HG02870 (cell line): ENCODE measurements around the gene DENND4A.
A peak's percentile ranks its signal among the peaks of the same experiment; 100 is the strongest.
"Not testable (repeated sequence)": the region's sequence is repeated elsewhere in the genome, so short reads cannot be mapped to it uniquely, and the experiment has no call there.

Source experiments
- ATAC-seq: cut with Tn5 transposase; IDR thresholded peaks from one replicate; pipeline ENCODE4 v1.9.1; 2021; ENCODE audit warnings: mild to moderate bottlenecking, moderate library complexity; ENCODE audit not compliant: unreplicated experiment

The DENND4A gene

GRCh38 chr15:65819563-65819960 lies 27.5 kb upstream of the DENND4A start:
- ATAC-seq, result no peak

- peak; percentile 69 for ATAC-seq
Measured at GRCh38 chr15:65818927-65819562, 27.0 kb upstream of the DENND4A start.

DNA sequence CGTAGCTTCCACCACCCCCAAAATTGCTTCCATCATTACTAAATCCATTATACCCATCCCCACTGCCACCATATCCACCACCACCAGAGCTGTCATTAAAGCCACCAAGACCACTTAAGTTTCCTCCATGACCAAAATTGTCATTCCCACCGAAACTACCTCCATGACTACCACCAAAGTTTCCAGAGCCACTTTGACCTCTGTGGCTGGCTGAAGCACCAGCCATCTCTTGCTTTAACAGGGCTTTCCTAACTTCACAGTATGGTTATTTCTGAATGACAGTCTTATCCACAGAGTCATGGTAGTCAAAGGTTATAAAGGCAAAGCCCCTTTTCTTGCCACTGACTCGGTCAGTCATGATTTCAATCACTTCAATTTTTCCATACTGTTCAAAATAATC lies 24.3 kb upstream of the DENND4A start:
- ATAC-seq, result no peak

GRCh38 chr15:65816008-65816407 lies 23.9 kb upstream of the DENND4A start:
- not testable (repeated sequence) for ATAC-seq

- ATAC-seq, result not testable (repeated sequence)
Measured at GRCh38 chr15:65814271-65814670, 22.2 kb upstream of the DENND4A start.

- ATAC-seq, result no peak
Measured at GRCh38 chr15:65812916-65813315, 20.8 kb upstream of the DENND4A start.

- no peak for ATAC-seq
Measured at GRCh38 chr15:65812467-65812866, 20.4 kb upstream of the DENND4A start.

DNA sequence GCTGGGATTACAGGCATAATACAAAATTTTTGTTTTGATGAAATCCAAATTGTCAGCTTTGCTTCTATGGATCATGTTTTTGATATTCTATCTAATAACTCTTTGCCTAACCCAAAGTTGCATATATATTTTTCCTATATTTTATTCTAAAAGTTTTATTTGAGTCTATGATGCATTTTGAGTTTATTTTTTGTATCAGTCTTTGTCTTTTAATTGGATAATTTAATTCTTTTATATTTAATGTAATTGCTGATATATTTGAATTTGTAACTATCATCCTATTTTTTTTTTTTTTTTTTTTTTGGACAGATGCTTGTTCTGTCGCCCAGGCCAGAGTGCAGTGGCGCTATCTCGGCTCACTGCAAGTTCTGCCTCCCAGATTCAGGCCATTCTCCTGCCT lies 19.7 kb upstream of the DENND4A start:
- no peak for ATAC-seq

DNA sequence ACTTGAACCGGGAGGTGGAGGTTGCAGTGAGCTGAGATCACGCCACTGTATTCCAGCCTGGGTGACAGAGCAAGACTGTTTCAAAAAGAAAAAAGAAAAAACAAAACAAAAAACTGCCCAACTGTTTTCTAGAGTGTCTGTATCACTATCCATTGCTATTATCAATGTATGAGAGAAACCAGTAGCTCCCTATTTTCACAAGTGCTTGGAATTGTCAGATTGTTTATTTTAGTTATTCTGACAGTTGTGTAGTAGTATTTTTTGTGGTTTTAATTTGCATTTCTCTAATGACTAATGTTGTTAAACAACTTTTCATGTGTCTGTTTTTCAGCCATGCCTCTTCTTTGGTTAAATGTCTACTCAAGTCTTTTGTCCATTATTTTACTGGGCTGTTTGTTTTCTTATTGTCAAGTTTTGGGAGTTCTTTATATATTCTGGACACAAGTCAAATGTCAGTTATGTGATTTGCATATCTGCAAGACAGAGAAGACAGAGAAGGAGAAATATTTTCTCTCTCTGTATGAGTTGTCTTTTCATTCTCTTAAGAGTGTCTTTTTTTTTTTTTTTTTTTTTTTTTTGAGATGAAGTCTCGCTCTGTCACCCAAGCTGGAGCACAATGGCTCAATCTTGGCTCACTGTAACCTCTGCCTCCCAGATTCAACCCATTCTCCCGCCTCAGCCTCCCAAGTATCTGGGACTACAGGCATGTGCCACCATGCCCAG lies 19.1 kb upstream of the DENND4A start:
- ATAC-seq, result not testable (repeated sequence)

DNA sequence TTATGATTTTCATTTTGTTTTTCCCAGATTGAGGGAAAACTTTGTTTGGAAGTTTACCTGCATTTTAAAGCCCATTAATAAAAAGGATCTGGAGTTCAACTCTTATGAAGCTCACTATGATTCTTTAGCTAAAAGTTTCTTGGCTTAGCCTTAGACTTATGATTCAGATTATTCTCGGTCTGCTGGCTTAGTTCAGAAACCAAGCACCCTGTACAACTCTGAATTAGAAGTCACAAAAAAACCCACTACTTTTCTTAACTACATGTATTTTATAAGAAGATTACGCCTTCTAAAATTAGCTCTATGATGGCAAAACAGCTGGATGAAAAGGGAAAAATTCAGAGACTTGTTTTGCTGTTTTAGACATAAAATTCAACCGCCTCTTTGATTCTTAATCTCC lies 14.3 kb upstream of the DENND4A start:
- no peak for ATAC-seq

DNA sequence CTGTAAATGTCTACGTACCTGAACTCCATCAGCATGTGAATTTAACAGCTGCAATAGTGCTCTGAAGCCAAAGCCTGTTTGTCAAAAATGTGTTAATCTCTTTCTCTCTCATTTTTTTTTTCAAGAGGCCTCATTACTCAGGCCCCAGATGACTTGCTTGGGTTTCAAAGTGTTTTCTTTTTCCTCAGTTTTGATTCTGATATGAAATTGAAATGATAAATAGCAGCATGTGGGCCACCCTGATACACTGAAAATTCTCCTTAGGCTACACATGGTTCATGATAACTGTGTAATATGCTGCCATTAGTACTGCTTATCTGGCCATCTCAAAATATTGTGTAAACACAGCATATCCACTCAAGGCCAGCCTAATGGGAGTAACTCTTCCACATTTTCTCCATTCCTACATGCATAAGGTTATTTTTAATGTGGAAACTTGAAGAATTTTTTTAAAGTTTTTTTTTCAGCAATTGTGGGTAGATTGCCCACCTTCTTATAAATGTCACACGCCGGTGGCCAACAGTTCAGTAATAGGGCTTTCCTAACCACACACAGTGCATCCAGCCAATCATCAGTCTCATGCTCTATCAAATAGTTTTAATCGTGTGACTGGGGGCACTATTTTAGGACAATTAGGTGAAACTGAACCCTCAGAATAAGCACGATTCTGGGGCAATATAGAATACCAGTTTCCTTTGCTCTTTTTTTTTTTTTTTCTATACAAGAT lies 13.1 kb upstream of the DENND4A start:
- no peak for ATAC-seq

DNA sequence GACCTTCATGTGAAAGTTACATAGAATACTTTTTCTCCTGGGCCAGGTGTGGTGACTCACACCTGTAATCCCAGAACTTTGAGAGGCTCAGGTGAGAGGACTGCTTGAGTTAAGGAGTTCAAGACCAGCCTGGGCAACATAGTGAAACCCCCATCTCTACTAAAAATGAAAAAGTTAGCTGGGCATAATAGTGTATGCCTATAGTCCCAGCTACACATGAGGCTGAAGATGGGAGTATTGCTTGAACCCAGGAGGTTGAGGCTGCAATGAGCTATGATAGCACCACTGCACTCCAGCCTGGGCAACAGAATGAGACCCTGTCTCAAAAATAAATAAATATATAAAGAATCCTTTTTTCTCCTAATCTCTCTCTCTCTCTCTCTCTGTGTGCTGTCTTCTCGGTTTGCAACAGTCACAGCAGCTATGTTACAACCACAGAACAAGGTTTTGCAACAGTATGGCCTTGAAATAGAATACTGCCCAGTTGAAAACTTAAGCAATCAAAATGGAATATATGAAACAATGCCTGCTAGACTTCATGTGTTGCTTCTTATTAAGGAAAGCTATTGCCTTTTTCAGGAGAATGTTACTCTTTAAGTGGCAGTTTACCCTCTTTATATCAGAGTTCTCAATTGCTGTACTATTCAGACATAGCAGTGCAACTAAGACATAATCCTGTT lies 12.3 kb upstream of the DENND4A start:
- ATAC-seq, result no peak

- no peak for ATAC-seq
Measured at GRCh38 chr15:65801229-65801805, 9.2 kb upstream of the DENND4A start.

DNA sequence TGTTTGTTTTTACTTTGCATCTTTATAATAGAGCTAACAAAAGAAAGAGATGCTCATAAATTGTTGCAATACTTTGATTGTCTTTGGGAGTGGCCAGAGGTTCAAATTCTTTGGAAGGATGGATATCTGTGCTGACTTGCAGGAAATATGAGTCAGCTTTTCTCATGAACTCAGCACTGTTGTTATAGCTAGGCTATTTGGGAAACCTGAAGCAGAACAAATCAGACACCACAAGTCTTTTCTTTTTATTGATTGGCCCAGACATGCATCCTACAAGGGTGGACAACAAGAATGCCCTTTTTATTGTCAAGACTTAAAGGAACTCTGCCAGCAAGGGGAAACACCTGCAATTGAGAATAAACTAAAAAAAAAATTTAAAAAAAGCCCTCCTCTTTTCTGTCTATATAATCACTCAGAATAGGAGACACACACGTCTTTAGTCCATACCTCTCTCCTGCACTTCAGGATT lies 4.6 kb upstream of the DENND4A start:
- ATAC-seq, result no peak

- ATAC-seq, result no peak
Measured at GRCh38 chr15:65795663-65796216, 3.6 kb upstream of the DENND4A start.

GRCh38 chr15:65793818-65794104 lies 1.7 kb upstream of the DENND4A start:
- no peak for ATAC-seq

GRCh38 chr15:65792988-65793817 lies 1.1 kb upstream of the DENND4A start:
- no peak for ATAC-seq

GRCh38 chr15:65791335-65792137 lies 557 bp downstream of the DENND4A start:
- peak; percentile 17 for ATAC-seq

GRCh38 chr15:65790694-65791334 lies 1.3 kb downstream of the DENND4A start:
- no peak for ATAC-seq
